OCI-LY1 (cell line): Measurements from ENCODE around the gene CBX4.

ENCODE experiments used
- H2AFZ ChIP-seq: fragments of 200-600 bp; sonication (generic), shearing (Covaris generic); 2 replicates; pipeline ENCODE4 v1.6.0; 2014; ENCODE audit warnings: antibody characterized with exemption, mild to moderate bottlenecking, low read length
- H3F3A ChIP-seq: fragments of 200-600 bp; sonication (generic), shearing (Covaris generic); 2 replicates; pipeline ENCODE4 v1.6.0; 2014; ENCODE audit warnings: mild to moderate bottlenecking, antibody characterized with exemption, low read length, moderate library complexity; ENCODE audit not compliant: insufficient read depth
- H3K27ac ChIP-seq: fragments of 200-600 bp; sonication (generic); 2 replicates; pipeline ENCODE4 v1.5.1; 2014; ENCODE audit warnings: low read length, mixed run types, mild to moderate bottlenecking, low read depth; ENCODE audit not compliant: poor library complexity, severe bottlenecking
- H3K27me3 ChIP-seq: fragments of 200-600 bp; sonication (generic); 2 replicates; pipeline ENCODE4 v1.6.0; 2014; ENCODE audit warnings: antibody characterized with exemption, mild to moderate bottlenecking, low read length, moderate library complexity; ENCODE audit not compliant: insufficient read depth
- H3K36me3 ChIP-seq: fragments of 200-600 bp; sonication (generic); 2 replicates; pipeline ENCODE4 v1.6.1; 2014; ENCODE audit warnings: mild to moderate bottlenecking, antibody characterized with exemption, low read length, moderate library complexity, mixed read lengths; ENCODE audit not compliant: insufficient read depth
- H3K4me1 ChIP-seq: fragments of 200-600 bp; sonication (generic); 2 replicates; pipeline ENCODE4 v1.5.1; 2014; ENCODE audit warnings: mild to moderate bottlenecking, low read length, moderate library complexity; ENCODE audit not compliant: insufficient read depth, severe bottlenecking
- H3K4me2 ChIP-seq: fragments of 200-600 bp; sonication (generic), shearing (Covaris generic); 2 replicates; pipeline ENCODE4 v1.6.1; 2014; ENCODE audit warnings: low read length
- H3K4me3 ChIP-seq: fragments of 200-600 bp; sonication (generic); 2 replicates; pipeline ENCODE4 v1.5.1; 2014; ENCODE audit warnings: low read length, low read depth, mild to moderate bottlenecking, mixed read lengths; ENCODE audit not compliant: poor library complexity, severe bottlenecking
- H3K79me2 ChIP-seq: fragments of 200-600 bp; shearing (Covaris generic); 2 replicates; pipeline ENCODE4 v1.6.1; 2016; ENCODE audit warnings: mixed run types, low read length, mixed read lengths; ENCODE audit not compliant: insufficient read depth
- H3K9ac ChIP-seq: fragments of 200-600 bp; sonication (generic), shearing (Covaris generic); 2 replicates; pipeline ENCODE4 v1.6.1; 2014; ENCODE audit warnings: mild to moderate bottlenecking, low read length, mixed read lengths
- H3K9me2 ChIP-seq: fragments of 200-600 bp; sonication (generic), shearing (Covaris generic); 2 replicates; pipeline ENCODE4 v1.6.1; 2014; ENCODE audit warnings: low read depth, mild to moderate bottlenecking, low read length, mixed read lengths
- H3K9me3 ChIP-seq: fragments of 200-600 bp; shearing (Covaris generic); 2 replicates; pipeline ENCODE4 v1.6.1; 2014; ENCODE audit warnings: low read length, mixed read lengths
- H4K20me1 ChIP-seq: fragments of 200-600 bp; sonication (generic), shearing (Covaris generic); 2 replicates; pipeline ENCODE4 v1.6.0; 2016; ENCODE audit warnings: mild to moderate bottlenecking, low read length; ENCODE audit not compliant: insufficient read depth
- CTCF ChIP-seq: fragments of 200-600 bp; sonication (generic), shearing (Covaris generic); IDR thresholded peaks from 2 replicates; pipeline ENCODE4 v1.5.1; 2017; ENCODE audit warnings: mild to moderate bottlenecking, antibody characterized with exemption, low read length, moderate library complexity, mixed read lengths
- EZH2 ChIP-seq: fragments of 200-600 bp; sonication (generic), shearing (Covaris generic); IDR thresholded peaks from 2 replicates; pipeline ENCODE4 v1.8.0; 2017; ENCODE audit warnings: borderline replicate concordance, mixed run types, mild to moderate bottlenecking, antibody characterized with exemption, low read length, moderate library complexity, mixed read lengths

The CBX4 gene

GRCh38 chr17:79845601-79845949, 6.3 kb upstream of the CBX4 start:
- Histone ChIP-seq H3K9me2 (no peaks in the 10 kb centered on the region), H3K27ac (no peak overlapping the region), H3K79me2 (no peaks in the 10 kb centered on the region), H3K27me3 (peaks cover 15% of the 10 kb centered on the region), H3K36me3 (no peaks in the 10 kb centered on the region), H4K20me1 (no peaks in the 10 kb centered on the region), H3F3A (no peaks in the 10 kb centered on the region), H3K4me2 (no peak overlapping the region), H3K9ac (no peak overlapping the region), H3K4me1 (no peaks in the 10 kb centered on the region), H3K4me3 (no peak overlapping the region), H3K9me3 (no peaks in the 10 kb centered on the region), H2AFZ (no peak overlapping the region)
- TF ChIP-seq EZH2 = no peak
- no peak for TF ChIP-seq CTCF

- H3K4me2 ChIP-seq = no peak overlapping the region
- H2AFZ ChIP-seq = no peak overlapping the region
- no peaks in the 10 kb centered on the region for H3F3A ChIP-seq
- no peak overlapping the region for H3K27ac ChIP-seq
- H3K4me3 ChIP-seq = no peak overlapping the region
- H3K9ac ChIP-seq = no peak overlapping the region
- peaks cover 15% of the 10 kb centered on the region for H3K27me3 ChIP-seq
- no peaks in the 10 kb centered on the region for H3K9me2 ChIP-seq
- H3K4me1 ChIP-seq = no peaks in the 10 kb centered on the region
- H3K36me3 ChIP-seq = no peaks in the 10 kb centered on the region
- TF ChIP-seq CTCF (peak; percentile 59), EZH2 (no peak)
- no peaks in the 10 kb centered on the region for H3K9me3 ChIP-seq
- H4K20me1 ChIP-seq = no peaks in the 10 kb centered on the region
- no peaks in the 10 kb centered on the region for H3K79me2 ChIP-seq
Observed at GRCh38 chr17:79844869-79845600, 5.8 kb upstream of the CBX4 start.

- no peaks in the 10 kb centered on the region for H4K20me1 ChIP-seq
- H3K27ac ChIP-seq = no peak overlapping the region
- no peaks in the 10 kb centered on the region for H3K79me2 ChIP-seq
- no peak for TF ChIP-seq CTCF
- H3K9ac ChIP-seq = no peak overlapping the region
- no peaks in the 10 kb centered on the region for H3K9me2 ChIP-seq
- no peak overlapping the region for H2AFZ ChIP-seq
- H3F3A ChIP-seq = no peaks in the 10 kb centered on the region
- H3K27me3 ChIP-seq = peaks cover 8% of the 10 kb centered on the region; the same call in 1 of the 2 replicates
- H3K4me1 ChIP-seq = no peaks in the 10 kb centered on the region
- H3K36me3 ChIP-seq = no peaks in the 10 kb centered on the region
- H3K9me3 ChIP-seq = no peaks in the 10 kb centered on the region
- no peak overlapping the region for H3K4me3 ChIP-seq
- no peak overlapping the region for H3K4me2 ChIP-seq
Observed at GRCh38 chr17:79843816-79844800, 4.9 kb upstream of the CBX4 start.
